ENCODE data around the gene RRBP1. TPM values are rescaled to one million over a fixed set of nuclear protein-coding genes. Genes with fewer than 3 reads are reported as not detected.

RRBP1 gene
- total and polyA plus RNA-seq, 3 donors from 2014 or later, result 93.8 to 146 (median 144) TPM

GRCh38 chr20:17565169-17565845, 116.7 kb downstream of the RRBP1 start:
- H3K27me3 ChIP-seq, result no peaks in the 10 kb centered on the region
- TF ChIP-seq CTCF (IDR thresholded peaks at IDR 0.05) (no peak), POLR2A (IDR thresholded peaks at IDR 0.05) (no peak)
- 78 to 81% methylated on average over 4 of the region's 4 CpGs for whole genome bisulfite sequencing, 2 donors
- H3K4me1 ChIP-seq, result no peaks in the 10 kb centered on the region
- no peaks in the 10 kb centered on the region for H3K36me3 ChIP-seq (ENCODE audit: low read depth, missing control alignments)
- DNase-seq, result no peak
- H3K4me3 ChIP-seq, result no peak overlapping the region
- intact Hi-C loops (cut with DNase I; ENCODE audit: low total_unique reads), result no loop called here
- H3K27ac ChIP-seq, result no peak overlapping the region
- no peaks in the 10 kb centered on the region for H3K9me3 ChIP-seq

Other genes starting within 250 kb of the RRBP1 start
- gene BFSP1, start 150.9 kb downstream of the RRBP1 start, total RNA-seq, result 10 to 100 TPM; 10.7 to 11.3 TPM
- 7.4 TPM for gene BFSP1, start 150.9 kb downstream of the RRBP1 start, polyA plus RNA-seq (ENCODE audit: insufficient read depth, low read depth, low replicate concordance)
- gene DSTN, start 112.2 kb downstream of the RRBP1 start, total RNA-seq, result 100 to 1,000 TPM; 121 to 148 TPM
- gene DSTN, start 112.2 kb downstream of the RRBP1 start, polyA plus RNA-seq (ENCODE audit: insufficient read depth, low read depth, low replicate concordance), result 301 TPM
- gene BANF2, start 17.7 kb upstream of the RRBP1 start, total RNA-seq, result 10 to 100 TPM; 29.5 to 60.2 TPM
- gene BANF2, start 17.7 kb upstream of the RRBP1 start, polyA plus RNA-seq (ENCODE audit: insufficient read depth, low read depth, low replicate concordance), result 133 TPM